Adrenal gland (tissue), 12 donors: ENCODE measurements around the gene ZNF469. TPM values are rescaled to one million over a fixed set of nuclear protein-coding genes. Genes with fewer than 3 reads are reported as not detected.

ENCODE experiments used
- DNase-seq, 7 donors: peaks; one replicate each; pipeline ENCODE4 v3.0.0-alpha.2; 2019 to 2020
- H3K27ac ChIP-seq, 5 donors: fragments of 200-600 bp; sonication (generic) in 4 of 5; 1 replicate in 3 of 5; 2 replicates in 2 of 5; pipeline versions ENCODE4 v1.5.1 to v1.8.0; 2016 to 2020; ENCODE audit warnings: mild to moderate bottlenecking in 1 of 5
- H3K27me3 ChIP-seq: fragments of 200-600 bp; 2 replicates; pipeline ENCODE4 v1.8.0; 2021
- H3K36me3 ChIP-seq, 2 donors: fragments of 200-600 bp; replicated peaks in 1 of 2; 1 replicate in 1 of 2; 2 replicates in 1 of 2; pipeline versions ENCODE4 v1.5.1 to v1.8.0; 2018 to 2022
- H3K4me1 ChIP-seq, 2 donors: fragments of 200-600 bp; replicated peaks in 1 of 2; 1 replicate in 1 of 2; 2 replicates in 1 of 2; pipeline versions ENCODE4 v1.5.1 to v1.8.0; 2018 to 2021
- H3K4me3 ChIP-seq, 4 donors: fragments of 200-600 bp; sonication (generic) in 3 of 4; one replicate each; pipeline ENCODE4 v1.5.1; 2016 to 2018
- H3K9me3 ChIP-seq, 3 donors: fragments of 200-600 bp; sonication (generic) in 1 of 3; replicated peaks in 1 of 3; 1 replicate in 2 of 3; 2 replicates in 1 of 3; pipeline versions ENCODE4 v1.5.1 to v1.8.0; 2016 to 2021
- CTCF ChIP-seq, 6 experiments: fragments of 450-650 bp in 4 of 6; fragments of 200-600 bp in 2 of 6; sonication (generic) in 1 of 6; IDR thresholded peaks; 1 replicate in 5 of 6; 2 replicates in 1 of 6; pipeline versions ENCODE4 v1.5.1 to v1.8.0; 2016 to 2021; ENCODE audit warnings: antibody characterized with exemption in 6 of 6, mild to moderate bottlenecking in 2 of 6, moderate library complexity in 1 of 6
- POLR2A ChIP-seq, 2 donors: fragments of 450-650 bp; IDR thresholded peaks; one replicate each; pipeline ENCODE4 v1.6.1; 2017; ENCODE audit warnings: antibody characterized with exemption in 2 of 2, mild to moderate bottlenecking in 2 of 2, moderate library complexity in 1 of 2
- WGBS, 4 donors: extraction: QIAGEN DNeasy Blood & Tissue Kit in 2 of 4; methylation state at CpG; one replicate each; pipeline versions ENCODE4 v1.1.5 to v1.1.7; 2013 to 2017; 5-methylcytosine and 5-hydroxymethylcytosine counted together
- intact Hi-C, 2 donors: fragments of 100-400 bp; cut with DNase I; formaldehyde crosslinking; loops; one replicate each; pipeline versions ENCODE4 v1.14.1 to v1.15.0; 2022 to 2023
- polyA plus RNA-seq, 3 donors: library from polyadenylated mRNA; stranded (reverse); fragments of 200-250 nt in 2 of 3; fragments of 350-450 nt in 1 of 3; fragmentation: Illumina TruSeq in 1 of 3; extraction: RNeasy Lipid Tissue Mini Kit (QIAGEN cat#74804) in 1 of 3; gene quantifications; one replicate each; pipeline ENCODE4 v1.2.3, GENCODE V29; 2013 to 2014
- total RNA-seq, 9 donors: library from RNA; depleted of rRNA in 4 of 9; stranded (reverse); fragments of >200 nt in 4 of 9; fragments of 120-200 nt in 1 of 9; fragmentation: NEBNext Ultra II Directional in 1 of 9; extraction: Animal tissue kit (Norgen Biotek cat#: 25700) in 1 of 9; gene quantifications; one replicate each; pipeline versions ENCODE4 v1.1.0 to v1.2.4, GENCODE V29; 2013 to 2023
- donor health status: healthy with polysubstance abuse.
- donor health status: Bipolar disorder and iron deficiency.
- donor health status: DM: yes; HTN: yes; CAD: no.
- donor health status: DM: no; HTN: no; CAD: no.
- donor health status: DM: no; HTN: no; CAD: no.
- donor health status: DM: yes; HTN: yes; CAD: no.

ZNF469 gene
- total and polyA plus RNA-seq, 12 donors, result 0.18 to 5.7 (median 1.9) TPM

GRCh38 chr16:88392111-88392510 is 9.4 kb downstream of the ZNF469 start:
- 91 to 94% (median 93%) methylated on average over 19 to 22 of the region's 22 CpGs for WGBS, 4 donors
- Histone ChIP-seq H3K9me3 (no peaks in the 10 kb centered on the region), H3K36me3 (no peaks in the 10 kb centered on the region), H3K27ac (no peak overlapping the region), H3K4me1 (no peaks in the 10 kb centered on the region), H3K4me3 (no peak overlapping the region), H3K27me3 (no peaks in the 10 kb centered on the region)
- intact Hi-C loops, result no loop called here
- TF ChIP-seq CTCF (IDR thresholded peaks at IDR 0.05) (no peak), POLR2A (IDR thresholded peaks at IDR 0.05) (no peak)
- DNase-seq, result no peak

GRCh38 chr16:88392616-88393015 is 9.9 kb downstream of the ZNF469 start:
- Histone ChIP-seq H3K36me3 (no peaks in the 10 kb centered on the region), H3K4me1 (no peaks in the 10 kb centered on the region), H3K4me3 (no peak overlapping the region), H3K27me3 (no peaks in the 10 kb centered on the region), H3K27ac (no peak overlapping the region), H3K9me3 (no peaks in the 10 kb centered on the region)
- no peak for DNase-seq
- intact Hi-C loops, result no loop called here
- WGBS, 4 donors, result 86 to 93% (median 89%) methylated on average over 4 to 6 of the region's 6 CpGs
- TF ChIP-seq CTCF (IDR thresholded peaks at IDR 0.05) (no peak), POLR2A (IDR thresholded peaks at IDR 0.05) (no peak)

GRCh38 chr16:88393034-88393433 is 10.3 kb downstream of the ZNF469 start:
- no peak for TF ChIP-seq CTCF (IDR thresholded peaks at IDR 0.05)
- no peak for TF ChIP-seq POLR2A (IDR thresholded peaks at IDR 0.05)
- Histone ChIP-seq H3K27ac (no peak overlapping the region), H3K27me3 (no peaks in the 10 kb centered on the region), H3K4me1 (no peaks in the 10 kb centered on the region), H3K4me3 (no peak overlapping the region), H3K9me3 (no peaks in the 10 kb centered on the region), H3K36me3 (no peaks in the 10 kb centered on the region)
- DNase-seq, result peak in 1 of 7 donors; percentile 38
- intact Hi-C loops, result no loop called here
- 57 to 93% (median 78%) methylated on average over 2 to 24 of the region's 24 CpGs for WGBS, 4 donors

- no peaks in the 10 kb centered on the region for H3K4me1 ChIP-seq
These were observed 10.8 kb downstream of the ZNF469 start for GRCh38 chr16:88393571-88393970.

More at GRCh38 chr16:88393571-88393970, 10.8 kb downstream of the ZNF469 start:
- Histone ChIP-seq H3K27ac (no peak overlapping the region), H3K36me3 (no peaks in the 10 kb centered on the region), H3K9me3 (no peaks in the 10 kb centered on the region), H3K4me3 (no peak overlapping the region), H3K27me3 (no peaks in the 10 kb centered on the region)
- TF ChIP-seq POLR2A (IDR thresholded peaks at IDR 0.05) (no peak), CTCF (IDR thresholded peaks at IDR 0.05) (no peak)
- DNase-seq, result no peak
- 83 to 96% (median 92%) methylated on average over 4 to 16 of the region's 16 CpGs for WGBS, 4 donors
- intact Hi-C loops, result no loop called here
